C4-2B (cell line): ENCODE data around the gene AMIGO3.

Source experiments
- ZFX ChIP-seq: fragments of 450-650 bp; IDR thresholded peaks from 2 replicates; pipeline ENCODE4 v1.6.1; 2017
- TF ChIP-seq, protein P1 (sequence below): fragments of 450-650 bp; conservative IDR thresholded peaks from 2 replicates; pipeline ENCODE4 v1.5.1; 2017; ENCODE audit warnings: mild to moderate bottlenecking

DNA sequence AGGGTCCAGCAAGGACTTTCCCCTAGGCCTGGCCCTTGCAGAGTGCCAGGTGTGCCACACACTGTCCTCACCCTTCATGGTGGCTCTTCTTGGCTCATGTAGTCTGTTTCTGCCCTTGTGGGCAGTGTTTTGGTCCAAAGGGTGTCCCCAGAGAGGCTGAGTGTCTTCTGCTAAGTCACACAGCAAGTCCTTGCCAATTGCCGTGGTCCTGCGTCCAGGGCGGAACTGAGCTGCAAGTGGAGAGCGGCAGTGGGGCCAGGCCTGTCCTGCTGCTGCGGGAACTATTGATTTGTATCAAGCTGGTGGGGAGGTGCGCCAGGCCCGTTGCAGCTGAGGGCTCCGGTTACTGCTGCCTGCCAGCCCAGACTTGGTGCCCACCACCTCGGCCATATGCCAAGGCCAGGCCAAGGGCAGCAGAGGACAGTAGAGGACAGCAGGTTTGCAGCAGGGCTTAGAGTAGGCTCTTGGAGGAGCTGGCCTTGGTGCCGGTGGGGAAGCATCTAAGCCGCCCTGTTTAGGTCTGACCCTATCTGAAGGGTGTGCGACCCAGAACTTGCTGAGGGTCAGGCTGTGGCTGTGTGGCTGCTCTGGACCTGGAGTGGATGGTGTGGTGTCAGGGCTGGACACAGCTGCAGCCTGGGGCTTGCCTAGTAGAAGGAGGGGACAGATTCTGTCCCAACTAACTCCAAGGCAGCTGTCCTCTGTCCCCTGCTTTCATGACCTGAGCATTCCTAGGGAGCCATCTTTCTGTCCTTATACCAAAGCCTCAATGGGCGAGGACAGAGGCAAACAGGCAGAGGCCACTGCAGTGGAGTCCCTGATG is 4.5 kb downstream of the AMIGO3 start:
- TF ChIP-seq, protein P1, sequence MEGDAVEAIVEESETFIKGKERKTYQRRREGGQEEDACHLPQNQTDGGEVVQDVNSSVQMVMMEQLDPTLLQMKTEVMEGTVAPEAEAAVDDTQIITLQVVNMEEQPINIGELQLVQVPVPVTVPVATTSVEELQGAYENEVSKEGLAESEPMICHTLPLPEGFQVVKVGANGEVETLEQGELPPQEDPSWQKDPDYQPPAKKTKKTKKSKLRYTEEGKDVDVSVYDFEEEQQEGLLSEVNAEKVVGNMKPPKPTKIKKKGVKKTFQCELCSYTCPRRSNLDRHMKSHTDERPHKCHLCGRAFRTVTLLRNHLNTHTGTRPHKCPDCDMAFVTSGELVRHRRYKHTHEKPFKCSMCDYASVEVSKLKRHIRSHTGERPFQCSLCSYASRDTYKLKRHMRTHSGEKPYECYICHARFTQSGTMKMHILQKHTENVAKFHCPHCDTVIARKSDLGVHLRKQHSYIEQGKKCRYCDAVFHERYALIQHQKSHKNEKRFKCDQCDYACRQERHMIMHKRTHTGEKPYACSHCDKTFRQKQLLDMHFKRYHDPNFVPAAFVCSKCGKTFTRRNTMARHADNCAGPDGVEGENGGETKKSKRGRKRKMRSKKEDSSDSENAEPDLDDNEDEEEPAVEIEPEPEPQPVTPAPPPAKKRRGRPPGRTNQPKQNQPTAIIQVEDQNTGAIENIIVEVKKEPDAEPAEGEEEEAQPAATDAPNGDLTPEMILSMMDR: no peak
- TF ChIP-seq ZFX: no peak
